ENCODE measurements around the gene MANF.
A peak's percentile ranks its signal among the peaks of the same experiment; 100 is the strongest.

- no peak for TF ChIP-seq EP300 (IDR thresholded peaks at IDR 0.05)
- TF ChIP-seq CTCF (IDR thresholded peaks at IDR 0.05): peak in 1 of 4 experiments; percentile 33
- TF ChIP-seq POLR2AphosphoS5 (IDR thresholded peaks at IDR 0.05): no peak
- TF ChIP-seq POLR2A (IDR thresholded peaks at IDR 0.05): no peak
These were observed 3.4 kb downstream of the MANF start for GRCh38 chr3:51388286-51389029.

All from sigmoid colon (tissue), 4 donors.